Endothelial cell (in vitro differentiated cells): ENCODE data around the gene ZNF598. TPM values are rescaled to one million over a fixed set of nuclear protein-coding genes. Genes with fewer than 3 reads are reported as not detected.
A peak's percentile ranks its signal among the peaks of the same experiment; 100 is the strongest.
"Not testable (repeated sequence)": the region's sequence is repeated elsewhere in the genome, so short reads cannot be mapped to it uniquely, and the experiment has no call there.

Experiments used
- DNase-seq: peaks from one replicate; pipeline ENCODE4 v3.0.0; 2021; ENCODE audit warnings: low spot score
- H3K27ac Mint-ChIP-seq: one replicate; pipeline ENCODE4 v1.8.0; 2021; ENCODE audit warnings: mixed read lengths, inconsistent platforms; ENCODE audit not compliant: unreplicated experiment
- H3K27me3 Mint-ChIP-seq: one replicate; pipeline ENCODE4 v1.8.0; 2021; ENCODE audit warnings: mild to moderate bottlenecking, moderate library complexity, mixed read lengths, inconsistent platforms; ENCODE audit not compliant: unreplicated experiment
- H3K36me3 Mint-ChIP-seq: one replicate; pipeline ENCODE4 v1.8.0; 2021; ENCODE audit warnings: mild to moderate bottlenecking, low read depth, mixed read lengths, inconsistent platforms; ENCODE audit not compliant: unreplicated experiment
- H3K4me1 Mint-ChIP-seq: one replicate; pipeline ENCODE4 v1.8.0; 2021; ENCODE audit warnings: mild to moderate bottlenecking, mixed read lengths, inconsistent platforms; ENCODE audit not compliant: unreplicated experiment
- H3K4me3 Mint-ChIP-seq: one replicate; pipeline ENCODE4 v1.8.0; 2021; ENCODE audit warnings: mild to moderate bottlenecking, mixed read lengths, inconsistent platforms; ENCODE audit not compliant: unreplicated experiment
- H3K9me3 Mint-ChIP-seq: one replicate; pipeline ENCODE4 v1.8.0; 2021; ENCODE audit warnings: mixed read lengths, inconsistent platforms; ENCODE audit not compliant: unreplicated experiment
- total RNA-seq: library from RNA; stranded (reverse); fragmentation: NEBNext Ultra II Directional; extraction: Animal tissue kit (Norgen Biotek cat#: 25700); gene quantifications from one replicate; pipeline ENCODE4 v1.2.1, GENCODE V29; 2021; ENCODE audit not compliant: unreplicated experiment
- TF ChIP-seq, protein P1 (sequence below): fragments of 200-600 bp; sonication (generic); IDR thresholded peaks from one replicate; pipeline ENCODE4 v1.5.0; 2021; ENCODE audit warnings: antibody characterized with exemption; ENCODE audit not compliant: unreplicated experiment

The ZNF598 gene
- total RNA-seq, 1 donor from 2014 or later: 34.4 TPM

DNA sequence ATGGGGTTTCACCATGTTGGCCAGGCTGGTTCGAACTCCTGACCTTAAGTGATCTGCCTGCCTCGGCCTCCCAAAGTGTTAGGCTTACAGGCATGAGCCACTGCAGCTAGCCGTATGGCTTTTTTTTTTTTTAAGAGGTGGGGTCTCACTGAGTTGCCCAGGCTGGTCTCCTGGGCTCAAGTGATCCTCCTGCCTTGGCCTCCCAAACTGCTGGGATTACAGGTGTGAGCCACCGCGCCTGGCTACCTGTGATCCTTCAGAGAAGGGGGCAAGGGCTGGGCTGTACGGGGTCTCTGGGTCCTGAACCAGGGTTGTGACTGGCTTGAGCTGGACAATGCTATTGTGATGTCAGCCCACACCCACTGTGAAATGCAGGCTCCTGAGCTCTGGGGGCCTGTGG is 43.2 kb downstream of the ZNF598 start, which contains the start of gene RNF151:
Gene RNF151 (plus strand): TSS at position 397 of the 400 bp plus-strand sequence. CDS start 26 bp downstream, outside the sequence.
- no peaks in the 10 kb centered on the region for H3K9me3 Mint-ChIP-seq
- H3K27ac Mint-ChIP-seq: peak within 1 kb of the TSS; percentile 94
- H3K4me3 Mint-ChIP-seq: peak within 1 kb of the TSS; percentile 95
- H3K27me3 Mint-ChIP-seq: peaks cover 5% of the 10 kb centered on the region
- no peak for DNase-seq
- TF ChIP-seq, protein P1, sequence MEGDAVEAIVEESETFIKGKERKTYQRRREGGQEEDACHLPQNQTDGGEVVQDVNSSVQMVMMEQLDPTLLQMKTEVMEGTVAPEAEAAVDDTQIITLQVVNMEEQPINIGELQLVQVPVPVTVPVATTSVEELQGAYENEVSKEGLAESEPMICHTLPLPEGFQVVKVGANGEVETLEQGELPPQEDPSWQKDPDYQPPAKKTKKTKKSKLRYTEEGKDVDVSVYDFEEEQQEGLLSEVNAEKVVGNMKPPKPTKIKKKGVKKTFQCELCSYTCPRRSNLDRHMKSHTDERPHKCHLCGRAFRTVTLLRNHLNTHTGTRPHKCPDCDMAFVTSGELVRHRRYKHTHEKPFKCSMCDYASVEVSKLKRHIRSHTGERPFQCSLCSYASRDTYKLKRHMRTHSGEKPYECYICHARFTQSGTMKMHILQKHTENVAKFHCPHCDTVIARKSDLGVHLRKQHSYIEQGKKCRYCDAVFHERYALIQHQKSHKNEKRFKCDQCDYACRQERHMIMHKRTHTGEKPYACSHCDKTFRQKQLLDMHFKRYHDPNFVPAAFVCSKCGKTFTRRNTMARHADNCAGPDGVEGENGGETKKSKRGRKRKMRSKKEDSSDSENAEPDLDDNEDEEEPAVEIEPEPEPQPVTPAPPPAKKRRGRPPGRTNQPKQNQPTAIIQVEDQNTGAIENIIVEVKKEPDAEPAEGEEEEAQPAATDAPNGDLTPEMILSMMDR: no peak
- H3K4me1 Mint-ChIP-seq: peaks cover 20% of the 10 kb centered on the region
- H3K36me3 Mint-ChIP-seq: peaks cover 10% of the 10 kb centered on the region

DNA sequence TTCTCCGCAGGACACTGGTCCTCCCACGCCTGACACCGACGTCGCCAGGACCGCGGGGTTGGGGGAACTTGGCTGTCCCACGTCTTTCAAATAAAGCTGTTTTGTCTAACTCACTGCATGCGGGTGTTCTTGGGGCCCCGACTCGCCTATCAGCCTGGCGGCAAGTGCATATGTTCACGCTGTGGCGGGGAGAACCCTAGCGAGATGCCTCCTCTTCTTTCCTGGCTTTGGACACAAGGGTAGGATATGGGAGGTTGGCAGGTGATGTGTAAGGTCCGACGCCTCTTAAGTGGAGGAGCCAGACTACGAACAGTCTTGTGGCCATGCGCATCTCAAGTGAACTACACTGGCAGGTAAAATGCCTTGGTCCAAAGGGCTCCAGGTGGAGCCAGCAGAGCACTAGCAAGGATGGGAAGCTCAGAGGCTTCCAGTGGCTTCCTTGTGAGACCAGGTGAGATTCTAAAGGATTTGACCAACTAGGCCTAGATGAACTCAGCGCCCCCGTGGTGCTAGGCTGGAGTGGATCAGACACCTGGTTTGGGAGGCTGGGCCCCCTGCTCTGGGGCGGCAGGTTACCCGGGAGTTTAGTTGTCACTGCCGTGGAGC is 44.1 kb downstream of the ZNF598 start:
- H3K9me3 Mint-ChIP-seq: no peaks in the 10 kb centered on the region
- H3K36me3 Mint-ChIP-seq: peaks cover 15% of the 10 kb centered on the region

DNA sequence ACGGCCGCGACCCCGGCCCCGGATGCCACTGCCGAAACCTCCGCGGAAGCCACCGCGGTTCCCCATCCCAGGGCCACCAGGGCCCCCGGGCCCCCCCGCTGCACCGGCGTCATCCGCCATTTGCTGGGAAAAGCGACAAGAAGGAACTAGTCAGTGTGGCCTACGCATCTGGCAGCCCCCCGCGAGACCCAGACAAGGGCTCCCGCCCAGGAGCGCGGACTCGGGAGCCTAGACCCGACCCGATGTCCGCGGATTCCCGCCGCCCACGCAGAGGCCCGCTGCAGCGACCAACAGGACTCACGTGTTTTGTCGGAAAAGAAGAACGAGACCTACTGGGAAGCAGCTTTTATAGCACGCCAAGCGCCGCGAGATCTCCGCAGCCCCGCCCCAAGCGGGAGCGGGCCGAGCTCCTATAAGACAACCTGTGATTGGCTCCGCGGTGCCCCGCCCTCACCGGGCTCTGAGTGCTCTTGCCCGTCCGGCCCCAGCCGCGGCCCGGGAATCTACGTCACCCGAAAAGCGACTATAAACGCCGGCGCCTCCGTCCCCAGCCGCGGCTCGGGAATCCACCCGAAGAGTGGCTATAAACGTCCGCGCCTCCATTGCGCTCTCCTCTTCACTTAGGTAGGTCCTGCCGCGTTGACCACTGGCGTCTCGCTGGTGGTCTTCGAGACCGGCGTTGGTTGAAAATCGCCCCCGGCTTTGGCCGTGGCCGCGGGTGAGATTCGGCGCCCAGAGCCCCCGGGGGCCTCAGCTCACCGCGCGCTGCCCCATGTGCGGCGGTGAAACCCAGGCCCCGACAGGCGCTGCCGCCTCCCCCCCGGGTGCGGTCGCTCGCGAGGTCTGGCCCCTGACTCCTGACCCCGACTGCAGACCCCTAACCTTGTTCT is 44.9 kb downstream of the ZNF598 start, which contains the start of gene RPS2:
Gene RPS2 (minus strand): TSS at position 321 of the 890 bp plus-strand sequence. CDS start 201 bp downstream, at position 120.
- Mint-ChIP-seq H3K27me3 (peaks cover 6% of the 10 kb centered on the region), H3K9me3 (no peaks in the 10 kb centered on the region), H3K27ac (peak within 1 kb of the TSS; percentile 94), H3K4me3 (peak within 1 kb of the TSS; percentile 95), H3K4me1 (peaks cover 29% of the 10 kb centered on the region), H3K36me3 (peaks cover 21% of the 10 kb centered on the region)
- TF ChIP-seq, protein P1: no peak
- peak; percentile 98 for DNase-seq

More for the DNA sequence above, 44.1 kb downstream of the ZNF598 start:
- no peak for DNase-seq
- Mint-ChIP-seq H3K27me3 (peaks cover 3% of the 10 kb centered on the region), H3K27ac (peak overlapping the region; percentile 94), H3K4me3 (peak overlapping the region; percentile 95), H3K4me1 (peaks cover 23% of the 10 kb centered on the region)
- TF ChIP-seq, protein P1: no peak

DNA sequence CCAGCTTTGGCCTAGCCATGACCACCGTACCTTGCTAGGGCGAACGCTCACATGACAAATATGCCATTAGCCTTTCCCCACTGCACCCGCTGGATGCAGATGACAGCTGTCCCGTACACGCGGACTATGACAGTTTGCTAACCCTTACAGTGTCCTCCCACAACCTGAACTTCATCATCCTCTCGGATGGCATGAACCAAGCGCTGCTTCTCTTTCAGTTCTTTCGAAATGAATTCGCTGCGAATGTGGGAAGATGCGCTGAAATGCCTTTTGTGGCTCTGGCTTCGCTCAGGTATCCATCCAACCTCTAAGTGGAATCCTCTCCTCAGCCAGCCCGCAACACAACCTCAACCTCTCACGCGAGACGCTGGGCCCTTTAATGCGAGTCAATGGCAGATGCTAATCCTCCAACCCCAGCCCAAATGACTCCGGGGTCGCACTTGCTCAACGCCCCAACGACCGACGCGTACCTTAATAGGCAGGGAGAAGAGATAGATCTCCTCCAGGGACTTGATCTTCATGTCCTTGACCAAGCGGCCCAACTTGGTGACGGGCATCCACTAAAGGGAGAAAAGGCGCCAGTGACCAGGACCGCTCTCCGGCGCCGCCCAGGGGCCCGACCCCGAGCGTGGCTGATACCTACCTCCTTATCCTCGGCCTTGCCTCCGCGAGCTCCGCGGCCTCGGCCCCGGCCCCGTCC is 45.7 kb downstream of the ZNF598 start:
- TF ChIP-seq, protein P1: no peak
- Mint-ChIP-seq H3K9me3 (no peaks in the 10 kb centered on the region), H3K27ac (peak overlapping the region; percentile 70), H3K4me3 (peak overlapping the region; percentile 95), H3K27me3 (peaks cover 6% of the 10 kb centered on the region), H3K36me3 (peaks cover 21% of the 10 kb centered on the region), H3K4me1 (peaks cover 29% of the 10 kb centered on the region)
- DNase-seq: peak; percentile 53

DNA sequence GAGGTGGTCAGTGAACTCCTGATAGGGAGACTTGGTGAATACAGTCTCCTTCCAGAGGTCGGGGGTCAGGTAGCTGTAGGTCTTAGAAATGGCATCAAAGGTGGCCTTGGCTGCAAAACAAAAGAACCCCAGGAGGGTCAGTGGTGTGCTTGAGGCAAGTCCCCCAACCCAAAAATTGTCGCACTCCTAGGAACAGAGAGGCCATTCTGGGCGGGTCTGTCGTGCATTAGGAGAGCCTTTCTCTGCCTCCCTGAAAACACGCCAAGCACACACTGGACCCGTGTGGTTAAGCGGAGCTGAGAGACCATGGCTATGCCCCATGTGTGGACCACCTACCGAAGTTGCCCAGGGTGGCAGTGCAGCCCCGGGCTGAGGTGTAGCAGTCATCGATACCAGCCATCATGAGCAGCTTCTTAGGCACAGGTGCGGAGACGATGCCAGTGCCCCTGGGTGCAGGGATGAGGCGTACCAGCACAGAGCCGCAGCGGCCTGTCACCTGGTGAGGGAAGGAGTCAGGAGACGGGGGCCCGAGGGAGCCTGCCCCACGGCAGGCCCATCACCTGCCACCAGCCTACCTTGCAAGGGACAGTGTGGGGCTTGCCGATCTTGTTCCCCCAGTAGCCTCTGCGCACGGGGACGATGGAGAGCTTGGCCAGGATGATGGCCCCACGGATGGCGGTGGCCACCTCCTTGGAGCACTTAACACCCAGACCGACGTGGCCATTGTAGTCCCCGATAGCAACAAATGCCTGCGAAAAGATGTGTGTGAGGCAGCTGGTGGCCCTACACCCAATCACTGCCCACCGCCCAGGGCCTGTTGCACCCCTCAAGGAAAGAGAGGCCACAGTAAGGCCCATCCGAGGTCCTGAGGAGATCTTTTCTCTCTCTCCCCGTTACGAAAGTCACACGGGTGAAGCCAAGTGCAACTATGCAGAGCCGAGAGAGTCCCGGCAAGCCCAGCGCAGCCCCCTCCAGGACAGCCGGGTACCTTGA is 47.2 kb downstream of the ZNF598 start:
- not testable (repeated sequence) for DNase-seq, H3K27ac Mint-ChIP-seq, H3K9me3 Mint-ChIP-seq, H3K27me3 Mint-ChIP-seq
- Mint-ChIP-seq H3K36me3 (peaks cover 21% of the 10 kb centered on the region), H3K4me1 (peaks cover 29% of the 10 kb centered on the region), H3K4me3 (peak overlapping the region; percentile 95)
